C4-2B (cell line): ENCODE measurements around the gene TTLL6.

Experiments used
- CTCF ChIP-seq: fragments of 450-650 bp; conservative IDR thresholded peaks from 2 replicates; pipeline ENCODE4 v1.5.1; 2017; ENCODE audit warnings: mild to moderate bottlenecking
- ZFX ChIP-seq: fragments of 450-650 bp; IDR thresholded peaks from 2 replicates; pipeline ENCODE4 v1.6.1; 2017

- TF ChIP-seq CTCF = no peak
- TF ChIP-seq ZFX = no peak
Measured at GRCh38 chr17:48776602-48777001, 40.4 kb downstream of the TTLL6 start.
